SK-N-SH (cell line): ENCODE results near the gene OSBPL5. TPM values are rescaled to one million over a fixed set of nuclear protein-coding genes. Genes with fewer than 3 reads are reported as not detected.

Source experiments
- CTCF ChIA-PET: fragments of 300-600, 350-600 bp; formaldehyde crosslinking; extraction: SDS; loops from one replicate; lab custom pipeline; 2021; lab: Yijun Ruan, JAX
- POLR2A ChIA-PET: fragments of 350-600 bp; sonication (Branson Sonifier 250); formaldehyde crosslinking; extraction: SDS; loops from one replicate; lab custom pipeline; 2020; ENCODE audit warnings: antibody characterized with exemption, inconsistent platforms; lab: Yijun Ruan, JAX
- DNase-seq: peaks from one replicate; pipeline ENCODE4 v3.0.0; 2012
- H2AFZ ChIP-seq: fragments of 200-600 bp; sonication (generic); 2 replicates; pipeline ENCODE4 v1.8.1; 2016; ENCODE audit warnings: antibody characterized with exemption, mild to moderate bottlenecking, low read depth
- H3F3A ChIP-seq: fragments of 200-600 bp; sonication (generic); replicated peaks from 2 replicates; pipeline ENCODE3; 2016; ENCODE audit warnings: antibody characterized with exemption, mild to moderate bottlenecking; ENCODE audit not compliant: insufficient read depth
- H3K27ac ChIP-seq, 2 experiments: fragments of 200-500 bp in 1 of 2; fragments of 200-600 bp in 1 of 2; sonication (Bioruptor generic) in 1 of 2; sonication (generic), shearing (Covaris generic) in 1 of 2; 2 replicates each; pipeline versions ENCODE4 v1.5.1 to v1.6.1; 2014 to 2016; ENCODE audit warnings: low read depth in 2 of 2, inconsistent platforms in 1 of 2, low read length in 1 of 2, mild to moderate bottlenecking in 1 of 2, mixed read lengths in 1 of 2
- H3K27me3 ChIP-seq: fragments of 200-600 bp; sonication (generic), shearing (Covaris generic); 2 replicates; pipeline ENCODE4 v1.6.1; 2016; ENCODE audit warnings: mixed run types; ENCODE audit not compliant: insufficient read depth
- H3K36me3 ChIP-seq, 2 experiments: fragments of 200-500 bp in 1 of 2; fragments of 200-600 bp in 1 of 2; sonication (Bioruptor generic) in 1 of 2; sonication (generic) in 1 of 2; replicated peaks in 1 of 2; 2 replicates each; pipeline versions ENCODE3 to v1.5.1; 2014 to 2016; ENCODE audit warnings: low read length in 1 of 2, mild to moderate bottlenecking in 1 of 2; ENCODE audit not compliant: insufficient read depth in 2 of 2, control insufficient read depth in 1 of 2
- H3K4me1 ChIP-seq, 2 experiments: fragments of 200-500 bp in 1 of 2; fragments of 200-600 bp in 1 of 2; sonication (Bioruptor generic) in 1 of 2; sonication (generic), shearing (Covaris generic) in 1 of 2; 2 replicates each; pipeline versions ENCODE4 v1.5.1 to v1.6.1; 2014 to 2016; ENCODE audit warnings: low read depth in 1 of 2, low read length in 1 of 2, mixed run types in 1 of 2; ENCODE audit not compliant: insufficient read depth in 2 of 2, control insufficient read depth in 1 of 2
- H3K4me2 ChIP-seq: fragments of 200-600 bp; sonication (generic), shearing (Covaris generic); 2 replicates; pipeline ENCODE4 v1.6.1; 2017; ENCODE audit warnings: mixed run types
- H3K4me3 ChIP-seq, 2 experiments: fragments of 200-500 bp in 1 of 2; fragments of 200-600 bp in 1 of 2; sonication (Bioruptor generic) in 1 of 2; sonication (generic), shearing (Covaris generic) in 1 of 2; 2 replicates each; pipeline versions ENCODE4 v1.5.1 to v1.8.1; 2014 to 2016; ENCODE audit warnings: low read depth in 2 of 2, inconsistent platforms in 1 of 2, low read length in 1 of 2, mild to moderate bottlenecking in 1 of 2, mixed read lengths in 1 of 2, moderate library complexity in 1 of 2
- H3K79me2 ChIP-seq: fragments of 200-600 bp; sonication (generic); 2 replicates; pipeline ENCODE4 v1.8.1; 2017; ENCODE audit warnings: mild to moderate bottlenecking; ENCODE audit not compliant: insufficient read depth
- H3K9ac ChIP-seq: fragments of 200-600 bp; sonication (generic); 2 replicates; pipeline ENCODE4 v1.6.1; 2017; ENCODE audit warnings: mixed run types
- H3K9me2 ChIP-seq: fragments of 200-600 bp; sonication (generic); 2 replicates; pipeline ENCODE4 v1.6.1; 2017; ENCODE audit warnings: mixed run types
- H3K9me3 ChIP-seq: fragments of 200-600 bp; sonication (generic); 2 replicates; pipeline ENCODE4 v1.6.1; 2017; ENCODE audit warnings: mixed run types, mild to moderate bottlenecking, moderate library complexity
- H4K20me1 ChIP-seq: fragments of 200-600 bp; sonication (generic); 2 replicates; pipeline ENCODE4 v1.6.1; 2017; ENCODE audit warnings: mild to moderate bottlenecking, mixed run types; ENCODE audit not compliant: insufficient read depth
- ELF1 ChIP-seq: IDR thresholded peaks from 2 replicates; pipeline ENCODE4 v1.4.0; 2012
- EZH2phosphoT487 ChIP-seq: fragments of 200-600 bp; sonication (generic); IDR thresholded peaks from 2 replicates; pipeline ENCODE4 v1.6.1; 2017; ENCODE audit warnings: low read depth, mixed run types, mild to moderate bottlenecking, antibody characterized with exemption, moderate library complexity, borderline replicate concordance
- GABPA ChIP-seq: IDR thresholded peaks from 2 replicates; pipeline ENCODE4 v1.4.0; 2012; ENCODE audit warnings: low read depth, mild to moderate bottlenecking
- JUND ChIP-seq: IDR thresholded peaks from 2 replicates; pipeline ENCODE4 v1.4.0; 2012
- NRF1 ChIP-seq: IDR thresholded peaks from 2 replicates; pipeline ENCODE4 v1.6.1; 2012; ENCODE audit warnings: low read depth, mild to moderate bottlenecking, low read length
- POLR2AphosphoS5 ChIP-seq: IDR thresholded peaks from 2 replicates; pipeline ENCODE4 v1.6.1; 2012; ENCODE audit warnings: low read depth, low read length
- RAD21 ChIP-seq: IDR thresholded peaks from 2 replicates; pipeline ENCODE4 v1.6.1; 2012; ENCODE audit warnings: mild to moderate bottlenecking, low read length
- RXRA ChIP-seq: IDR thresholded peaks from 2 replicates; pipeline ENCODE4 v1.4.0; 2012; ENCODE audit warnings: low read depth, mild to moderate bottlenecking, borderline replicate concordance
- SMC3 ChIP-seq: IDR thresholded peaks from 2 replicates; pipeline ENCODE4 v1.6.1; 2012; ENCODE audit warnings: low read depth, low read length, improper control_type of control experiment
- YY1 ChIP-seq: IDR thresholded peaks from 2 replicates; pipeline ENCODE4 v1.4.0; 2012; ENCODE audit warnings: low read depth, mild to moderate bottlenecking
- WGBS: methylation state at CpG from one replicate; pipeline ENCODE4 v1.1.6; 2017; ENCODE audit warnings: low lambda C conversion rate; 5-methylcytosine and 5-hydroxymethylcytosine counted together
- polyA plus RNA-seq, 3 experiments: library from polyadenylated mRNA; depleted of rRNA; stranded (reverse); fragments of >200 nt; gene quantifications; 2 replicates each; pipeline ENCODE4 v1.2.3, GENCODE V29; 2012
- TF ChIP-seq, protein P1 (sequence below): fragments of 200-600 bp; sonication (generic); IDR thresholded peaks from 2 replicates; pipeline ENCODE4 v1.6.1; 2017; ENCODE audit warnings: antibody characterized with exemption, mild to moderate bottlenecking, moderate library complexity
- TF ChIP-seq, protein P2 (sequence below): IDR thresholded peaks from 2 replicates; pipeline ENCODE4 v1.4.0; 2012; ENCODE audit warnings: low read depth, borderline replicate concordance
- TF ChIP-seq, protein P3 (sequence below): IDR thresholded peaks from 2 replicates; pipeline ENCODE4 v1.4.0; 2012; ENCODE audit warnings: low read depth, borderline replicate concordance

Gene OSBPL5
- polyA plus RNA-seq, 1 of the 3 experiments (the other 2 are of a cell fraction) = 10.9 TPM

DNA sequence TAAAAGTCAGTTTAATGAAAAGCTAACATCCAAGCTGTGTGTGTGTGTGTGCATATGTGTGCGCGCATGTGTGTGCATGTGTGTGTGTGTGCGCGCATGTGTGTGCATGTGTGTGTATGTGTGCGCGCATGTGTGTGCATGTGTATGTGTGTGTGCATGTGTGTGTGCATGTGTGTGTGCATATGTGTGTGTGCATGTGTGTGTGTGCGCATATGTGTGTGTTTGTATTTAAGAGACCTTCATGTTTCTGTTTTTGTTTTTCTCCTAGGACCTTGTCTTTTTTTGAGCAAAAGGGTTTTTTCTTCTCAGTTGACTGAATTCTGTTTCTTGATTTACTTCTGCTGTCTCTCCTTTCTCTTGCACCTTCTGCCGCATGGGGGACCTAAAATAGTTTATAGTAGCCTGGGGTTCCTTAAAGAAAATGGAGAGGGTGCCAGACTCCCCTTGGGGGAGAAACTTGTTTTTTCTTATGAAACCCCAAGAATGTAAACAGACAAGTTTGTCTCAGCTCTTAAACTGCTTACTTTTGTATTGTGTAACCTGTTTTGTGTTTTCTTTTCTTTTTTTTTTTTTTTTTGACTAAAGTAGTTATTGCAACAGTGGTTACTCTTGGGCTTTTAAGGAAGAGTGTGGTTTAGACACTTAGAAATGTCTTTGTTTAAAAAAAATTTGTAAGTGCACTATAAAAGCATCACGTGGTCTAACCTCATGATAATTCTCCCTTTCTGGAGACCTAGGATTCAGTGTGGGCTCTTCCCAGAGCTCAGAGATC lies 53.0 kb downstream of the OSBPL5 start:
- H3K4me2 ChIP-seq = no peak overlapping the region
- DNase-seq = no peak
- H3K9ac ChIP-seq = no peak overlapping the region
- H3K79me2 ChIP-seq = no peaks in the 10 kb centered on the region
- H3K9me2 ChIP-seq = no peaks in the 10 kb centered on the region
- H3K36me3 ChIP-seq = peaks cover 0 to 46% of the 10 kb centered on the region in 2 experiments
- H3K4me1 ChIP-seq = no peaks in the 10 kb centered on the region
- TF ChIP-seq POLR2AphosphoS5 (no peak), SMC3 (no peak), ELF1 (no peak), JUND (no peak), RAD21 (no peak), GABPA (no peak), RXRA (no peak), EZH2phosphoT487 (no peak), NRF1 (no peak), YY1 (no peak)
- TF ChIP-seq, protein P1, sequence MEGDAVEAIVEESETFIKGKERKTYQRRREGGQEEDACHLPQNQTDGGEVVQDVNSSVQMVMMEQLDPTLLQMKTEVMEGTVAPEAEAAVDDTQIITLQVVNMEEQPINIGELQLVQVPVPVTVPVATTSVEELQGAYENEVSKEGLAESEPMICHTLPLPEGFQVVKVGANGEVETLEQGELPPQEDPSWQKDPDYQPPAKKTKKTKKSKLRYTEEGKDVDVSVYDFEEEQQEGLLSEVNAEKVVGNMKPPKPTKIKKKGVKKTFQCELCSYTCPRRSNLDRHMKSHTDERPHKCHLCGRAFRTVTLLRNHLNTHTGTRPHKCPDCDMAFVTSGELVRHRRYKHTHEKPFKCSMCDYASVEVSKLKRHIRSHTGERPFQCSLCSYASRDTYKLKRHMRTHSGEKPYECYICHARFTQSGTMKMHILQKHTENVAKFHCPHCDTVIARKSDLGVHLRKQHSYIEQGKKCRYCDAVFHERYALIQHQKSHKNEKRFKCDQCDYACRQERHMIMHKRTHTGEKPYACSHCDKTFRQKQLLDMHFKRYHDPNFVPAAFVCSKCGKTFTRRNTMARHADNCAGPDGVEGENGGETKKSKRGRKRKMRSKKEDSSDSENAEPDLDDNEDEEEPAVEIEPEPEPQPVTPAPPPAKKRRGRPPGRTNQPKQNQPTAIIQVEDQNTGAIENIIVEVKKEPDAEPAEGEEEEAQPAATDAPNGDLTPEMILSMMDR = no peak
- TF ChIP-seq, protein P2, sequence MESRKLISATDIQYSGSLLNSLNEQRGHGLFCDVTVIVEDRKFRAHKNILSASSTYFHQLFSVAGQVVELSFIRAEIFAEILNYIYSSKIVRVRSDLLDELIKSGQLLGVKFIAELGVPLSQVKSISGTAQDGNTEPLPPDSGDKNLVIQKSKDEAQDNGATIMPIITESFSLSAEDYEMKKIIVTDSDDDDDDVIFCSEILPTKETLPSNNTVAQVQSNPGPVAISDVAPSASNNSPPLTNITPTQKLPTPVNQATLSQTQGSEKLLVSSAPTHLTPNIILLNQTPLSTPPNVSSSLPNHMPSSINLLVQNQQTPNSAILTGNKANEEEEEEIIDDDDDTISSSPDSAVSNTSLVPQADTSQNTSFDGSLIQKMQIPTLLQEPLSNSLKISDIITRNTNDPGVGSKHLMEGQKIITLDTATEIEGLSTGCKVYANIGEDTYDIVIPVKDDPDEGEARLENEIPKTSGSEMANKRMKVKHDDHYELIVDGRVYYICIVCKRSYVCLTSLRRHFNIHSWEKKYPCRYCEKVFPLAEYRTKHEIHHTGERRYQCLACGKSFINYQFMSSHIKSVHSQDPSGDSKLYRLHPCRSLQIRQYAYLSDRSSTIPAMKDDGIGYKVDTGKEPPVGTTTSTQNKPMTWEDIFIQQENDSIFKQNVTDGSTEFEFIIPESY = no peak
- TF ChIP-seq, protein P3, sequence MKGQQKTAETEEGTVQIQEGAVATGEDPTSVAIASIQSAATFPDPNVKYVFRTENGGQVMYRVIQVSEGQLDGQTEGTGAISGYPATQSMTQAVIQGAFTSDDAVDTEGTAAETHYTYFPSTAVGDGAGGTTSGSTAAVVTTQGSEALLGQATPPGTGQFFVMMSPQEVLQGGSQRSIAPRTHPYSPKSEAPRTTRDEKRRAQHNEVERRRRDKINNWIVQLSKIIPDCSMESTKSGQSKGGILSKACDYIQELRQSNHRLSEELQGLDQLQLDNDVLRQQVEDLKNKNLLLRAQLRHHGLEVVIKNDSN = no peak
- TF ChIP-seq, all 33 proteins: peak for 0
- Histone ChIP-seq H3K4me3 (no peak overlapping the region), H3K27ac (no peak overlapping the region), H3K27me3 (no peaks in the 10 kb centered on the region), H3F3A (no peaks in the 10 kb centered on the region), H3K9me3 (peaks cover 18% of the 10 kb centered on the region), H2AFZ (no peak overlapping the region), H4K20me1 (0 out of 2 replicates have a peak, but pooled peaks cover 4% of the 10 kb centered on the region)
- 83% methylated on average over 9 of the region's 9 CpGs for WGBS
- ChIA-PET CTCF (interaction anchor here (2.3 to 4.6 kb wide), 3 partner anchors 8 to 104 kb away, joined by 7 to 30 read pairs (median 28); no protein-coding TSS in a partner anchor), POLR2A (no interaction called here)
